Measurements from ENCODE around the gene JMJD1C. TPM values are rescaled to one million over a fixed set of nuclear protein-coding genes. Genes with fewer than 3 reads are reported as not detected.

JMJD1C gene
- total and polyA plus RNA-seq, 4 experiments from 2014 or later = 22.8 to 115 (median 84.5) TPM

DNA sequence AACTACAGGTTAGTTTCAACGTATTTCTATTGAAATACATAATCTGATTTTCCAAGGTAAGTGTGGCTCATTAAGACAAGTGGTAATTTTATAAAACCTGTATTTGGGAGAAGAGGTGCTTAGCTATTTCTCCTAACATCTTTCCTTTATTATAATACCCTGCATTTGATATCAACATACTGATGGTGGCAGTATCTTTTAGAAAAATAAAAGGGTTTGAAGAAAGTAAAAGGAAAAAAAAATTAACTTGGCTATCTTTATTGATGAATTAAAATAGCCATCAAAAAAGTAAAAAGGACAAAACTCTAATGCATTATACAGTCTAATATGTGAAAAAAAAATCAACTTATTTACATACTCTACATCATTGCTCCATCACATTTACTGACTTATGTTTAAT, 264.7 kb downstream of the JMJD1C start:
- no peaks in the 10 kb centered on the region for H3K9me3 ChIP-seq (ENCODE audit: control insufficient read depth in 1 of 2, low read length in 2 of 2)
- no peak overlapping the region for H3K4me3 ChIP-seq (ENCODE audit: low read length in 2 of 2)
- H3K9me3 Mint-ChIP-seq = no peaks in the 10 kb centered on the region
- ChIA-PET CTCF (ENCODE audit: partially characterized antibody) (interaction anchor here (0.6 to 1.8 kb wide), 6 partner anchors 13 to 519 kb away, joined by 3 to 12 read pairs (median 5); no protein-coding TSS in a partner anchor), POLR2A (ENCODE audit: partially characterized antibody) (no interaction called here)
- peaks cover 13 to 26% (median 20%) of the 10 kb centered on the region in 4 donors for H3K4me1 Mint-ChIP-seq
- no peak overlapping the region for H3K4me3 Mint-ChIP-seq
- peaks cover 34 to 64% of the 10 kb centered on the region in 2 donors for H3K36me3 Mint-ChIP-seq
- H3K27me3 ChIP-seq (ENCODE audit: insufficient read depth, low read length) = no peaks in the 10 kb centered on the region
- peaks cover 19% of the 10 kb centered on the region for H3K36me3 ChIP-seq (ENCODE audit: insufficient read depth, low read length)
- no peak for DNase-seq
- no peaks in the 10 kb centered on the region for H3K27me3 Mint-ChIP-seq
- H3K27ac ChIP-seq (ENCODE audit: low read depth, low read length) = no peak overlapping the region
- peaks cover 19% of the 10 kb centered on the region for H3K4me1 ChIP-seq (ENCODE audit: insufficient read depth, low read length)
- intact Hi-C loops (cut with micrococcal nuclease) = no loop called here
- H3K27ac Mint-ChIP-seq = no peak overlapping the region

DNA sequence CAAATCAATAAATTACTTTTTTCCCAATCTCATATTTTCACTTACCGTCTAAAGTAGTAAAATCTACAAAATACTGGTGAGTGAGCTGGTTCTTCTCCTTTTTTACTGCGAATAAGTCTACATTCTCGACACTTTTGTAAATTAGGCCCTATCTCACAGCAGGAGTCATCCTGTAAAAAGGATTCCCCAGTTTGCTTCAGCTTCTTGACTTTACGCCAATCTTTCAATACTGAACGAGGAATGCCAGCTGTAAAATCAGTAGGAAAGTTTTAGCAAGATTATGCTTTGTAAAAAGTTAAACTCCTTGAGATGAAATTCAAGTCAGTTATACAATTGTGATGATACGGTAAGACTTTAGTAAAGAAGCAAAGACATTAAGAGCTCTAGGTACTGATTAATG, 265.3 kb downstream of the JMJD1C start:
- H3K36me3 ChIP-seq (ENCODE audit: insufficient read depth, low read length) = peaks cover 19% of the 10 kb centered on the region
- no peak overlapping the region for H3K4me3 ChIP-seq (ENCODE audit: low read length in 2 of 2)
- H3K27me3 ChIP-seq (ENCODE audit: insufficient read depth, low read length) = no peaks in the 10 kb centered on the region
- H3K4me1 Mint-ChIP-seq = peaks cover 12 to 19% (median 14%) of the 10 kb centered on the region in 4 donors
- H3K4me1 ChIP-seq (ENCODE audit: insufficient read depth, low read length) = peaks cover 12% of the 10 kb centered on the region
- intact Hi-C loops (cut with micrococcal nuclease) = no loop called here
- H3K9me3 ChIP-seq (ENCODE audit: control insufficient read depth in 1 of 2, low read length in 2 of 2) = no peaks in the 10 kb centered on the region
- no peaks in the 10 kb centered on the region for H3K27me3 Mint-ChIP-seq
- H3K9me3 Mint-ChIP-seq = no peaks in the 10 kb centered on the region
- no peak overlapping the region for H3K27ac Mint-ChIP-seq
- DNase-seq = no peak
- H3K4me3 Mint-ChIP-seq = no peak overlapping the region
- CTCF ChIA-PET (ENCODE audit: partially characterized antibody) = interaction anchor here (0.6 to 1.8 kb wide), 6 partner anchors 13 to 519 kb away, joined by 3 to 12 read pairs (median 5); no protein-coding TSS in a partner anchor
- POLR2A ChIA-PET (ENCODE audit: partially characterized antibody) = no interaction called here
- H3K27ac ChIP-seq (ENCODE audit: low read depth, low read length) = no peak overlapping the region
- peaks cover 34 to 64% of the 10 kb centered on the region in 2 donors for H3K36me3 Mint-ChIP-seq

DNA sequence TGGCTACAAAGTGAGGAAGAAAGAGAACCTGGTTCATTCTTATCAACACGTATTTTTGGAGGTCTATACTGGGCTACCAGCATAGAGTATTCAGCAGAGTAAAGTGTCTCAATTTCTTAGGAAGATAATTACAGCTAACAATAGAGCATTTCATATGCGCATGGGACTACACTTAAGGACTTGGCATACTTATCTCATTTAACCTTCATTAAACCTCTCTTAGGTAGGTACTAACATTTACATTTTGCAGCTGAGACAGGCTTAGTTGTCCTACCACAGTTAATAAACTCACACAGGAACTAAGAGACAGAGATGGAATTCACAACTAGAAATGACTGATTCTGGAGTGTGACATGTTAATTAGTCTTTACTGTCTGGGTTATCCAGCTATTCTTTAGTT, 266.1 kb downstream of the JMJD1C start:
- ChIA-PET CTCF (ENCODE audit: partially characterized antibody) (interaction anchor here (1.0 to 1.8 kb wide), 6 partner anchors 14 to 520 kb away, joined by 3 to 12 read pairs (median 4); no protein-coding TSS in a partner anchor), POLR2A (ENCODE audit: partially characterized antibody) (interaction anchor here (1.0 kb wide), 1 partner anchor 325 kb away, joined by 4 read pairs; no protein-coding TSS in a partner anchor)
- H3K27me3 ChIP-seq (ENCODE audit: insufficient read depth, low read length) = no peaks in the 10 kb centered on the region
- no peak overlapping the region for H3K27ac ChIP-seq (ENCODE audit: low read depth, low read length)
- no peaks in the 10 kb centered on the region for H3K9me3 ChIP-seq (ENCODE audit: control insufficient read depth in 1 of 2, low read length in 2 of 2)
- H3K27me3 Mint-ChIP-seq = no peaks in the 10 kb centered on the region
- H3K4me3 Mint-ChIP-seq = no peak overlapping the region
- no peaks in the 10 kb centered on the region for H3K9me3 Mint-ChIP-seq
- H3K36me3 Mint-ChIP-seq = peaks cover 30 to 60% of the 10 kb centered on the region in 2 donors
- peak overlapping the region in 4 of 7 donors; percentile 5 to 29 (median 13) for H3K27ac Mint-ChIP-seq
- H3K4me3 ChIP-seq (ENCODE audit: low read length in 2 of 2) = no peak overlapping the region
- H3K4me1 Mint-ChIP-seq = peaks cover 6 to 12% (median 8%) of the 10 kb centered on the region in 4 donors
- DNase-seq = no peak
- peaks cover 7% of the 10 kb centered on the region for H3K4me1 ChIP-seq (ENCODE audit: insufficient read depth, low read length)
- peaks cover 19% of the 10 kb centered on the region for H3K36me3 ChIP-seq (ENCODE audit: insufficient read depth, low read length)
- intact Hi-C loops (cut with micrococcal nuclease) = no loop called here

DNA sequence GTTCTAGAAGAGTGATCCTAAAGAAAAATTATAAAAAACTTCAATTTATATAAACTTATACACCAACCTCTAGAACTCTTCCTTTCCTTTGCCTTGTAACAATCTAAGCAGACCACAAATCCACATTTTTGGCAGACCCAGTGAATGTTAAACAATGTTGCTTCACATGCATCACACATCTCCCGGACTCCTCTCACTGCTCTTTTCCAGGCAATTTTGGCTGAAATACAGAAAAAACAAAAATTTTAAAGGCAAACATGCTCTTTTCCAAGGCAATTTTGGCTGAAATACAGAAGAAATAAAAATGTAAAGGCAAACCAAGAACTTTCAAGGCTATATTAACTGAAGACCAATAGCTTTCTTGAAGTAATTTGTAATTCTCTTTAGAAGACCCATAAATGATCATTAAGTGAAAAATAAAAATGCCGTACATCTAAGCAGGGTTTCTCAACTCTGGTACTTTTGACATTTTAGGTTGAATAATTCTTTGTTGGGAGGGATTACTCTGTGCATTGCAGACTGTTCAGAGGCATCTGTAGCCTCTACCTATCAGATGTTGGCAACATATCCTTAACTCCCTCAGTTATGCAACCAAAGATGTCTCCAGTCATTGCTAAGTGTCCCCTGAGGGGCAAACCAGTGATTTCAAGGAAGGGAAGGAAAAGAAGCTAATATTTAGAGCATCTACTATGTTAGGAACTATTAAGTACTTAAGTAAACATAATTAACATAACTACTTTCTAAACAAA, 268.3 kb downstream of the JMJD1C start:
- no peaks in the 10 kb centered on the region for H3K9me3 Mint-ChIP-seq
- Histone ChIP-seq H3K4me1 (ENCODE audit: insufficient read depth, low read length) (no peaks in the 10 kb centered on the region), H3K4me3 (ENCODE audit: low read length in 2 of 2) (no peak overlapping the region), H3K27me3 (ENCODE audit: insufficient read depth, low read length) (no peaks in the 10 kb centered on the region), H3K9me3 (ENCODE audit: control insufficient read depth in 1 of 2, low read length in 2 of 2) (no peaks in the 10 kb centered on the region), H3K36me3 (ENCODE audit: insufficient read depth, low read length) (peaks cover 32% of the 10 kb centered on the region), H3K27ac (ENCODE audit: low read depth, low read length) (no peak overlapping the region)
- H3K4me1 Mint-ChIP-seq = peaks cover 0 to 5% (median 1%) of the 10 kb centered on the region in 4 donors
- H3K36me3 Mint-ChIP-seq = peaks cover 43 to 70% of the 10 kb centered on the region in 2 donors
- CTCF ChIA-PET (ENCODE audit: partially characterized antibody) = interaction anchor here (0.7 to 1.9 kb wide), 2 partner anchors 430 to 523 kb away, joined by 3 to 7 read pairs; no protein-coding TSS in a partner anchor
- H3K27me3 Mint-ChIP-seq = no peaks in the 10 kb centered on the region
- intact Hi-C loops (cut with micrococcal nuclease) = no loop called here
- POLR2A ChIA-PET (ENCODE audit: partially characterized antibody) = no interaction called here
- H3K4me3 Mint-ChIP-seq = no peak overlapping the region
- DNase-seq = no peak
- peak overlapping the region in 3 of 7 donors; percentile 5 to 46 (median 31) for H3K27ac Mint-ChIP-seq

DNA sequence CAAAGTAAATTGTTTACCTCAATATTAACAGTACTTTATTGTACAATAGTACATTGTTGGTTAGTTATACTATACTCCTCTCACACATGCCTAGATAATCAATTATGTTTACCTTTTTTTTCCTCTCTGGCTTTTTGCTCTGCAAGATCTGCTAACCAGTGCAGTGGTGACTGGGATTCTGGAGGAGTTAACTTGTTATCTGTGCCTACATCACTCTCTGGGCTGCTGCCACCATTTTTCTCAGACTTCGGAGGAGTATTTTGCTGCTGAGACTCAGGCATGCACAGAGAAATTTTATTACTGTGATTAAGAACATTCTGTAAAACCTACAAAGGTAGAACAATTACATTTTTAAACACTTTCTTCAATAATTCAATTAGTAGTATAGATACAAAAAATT, 273.0 kb downstream of the JMJD1C start:
- no peak overlapping the region for H3K27ac ChIP-seq (ENCODE audit: low read depth, low read length)
- H3K4me3 ChIP-seq (ENCODE audit: low read length in 2 of 2) = no peak overlapping the region
- H3K36me3 ChIP-seq (ENCODE audit: insufficient read depth, low read length) = peaks cover 48% of the 10 kb centered on the region
- H3K27ac Mint-ChIP-seq = no peak overlapping the region
- intact Hi-C loops (cut with micrococcal nuclease) = no loop called here
- no peak for DNase-seq
- H3K4me1 Mint-ChIP-seq = peaks cover 0 to under 1% (median 0%) of the 10 kb centered on the region in 4 donors
- H3K9me3 ChIP-seq (ENCODE audit: control insufficient read depth in 1 of 2, low read length in 2 of 2) = no peaks in the 10 kb centered on the region
- CTCF ChIA-PET (ENCODE audit: partially characterized antibody) = interaction anchor here (0.7 kb wide), 1 partner anchor 229 kb away, joined by 3 read pairs; no protein-coding TSS in a partner anchor
- POLR2A ChIA-PET (ENCODE audit: partially characterized antibody) = no interaction called here
- no peaks in the 10 kb centered on the region for H3K9me3 Mint-ChIP-seq
- H3K4me3 Mint-ChIP-seq = no peak overlapping the region
- peaks cover 46 to 79% of the 10 kb centered on the region in 2 donors for H3K36me3 Mint-ChIP-seq
- no peaks in the 10 kb centered on the region for H3K27me3 ChIP-seq (ENCODE audit: insufficient read depth, low read length)
- H3K4me1 ChIP-seq (ENCODE audit: insufficient read depth, low read length) = no peaks in the 10 kb centered on the region
- no peaks in the 10 kb centered on the region for H3K27me3 Mint-ChIP-seq

DNA sequence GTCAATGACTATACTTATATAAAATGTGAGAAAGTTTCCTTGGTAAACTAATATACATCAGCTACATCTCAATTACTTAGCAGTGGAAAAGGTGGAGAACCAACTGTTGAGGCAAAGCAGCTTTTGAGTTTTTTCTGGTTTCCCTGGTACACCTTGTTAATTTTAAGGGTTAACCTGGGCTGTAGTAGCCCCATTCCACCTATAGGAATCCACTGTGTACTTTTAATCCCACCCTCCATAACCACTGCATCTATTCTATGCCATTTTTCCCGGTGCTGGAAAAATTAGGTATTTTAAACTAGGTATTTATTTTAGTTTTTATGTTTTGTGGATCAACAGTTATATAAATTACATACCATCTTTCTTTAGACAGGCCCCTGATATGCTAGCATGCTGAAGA, 290.2 kb downstream of the JMJD1C start:
- Mint-ChIP-seq H3K27me3 (no peaks in the 10 kb centered on the region), H3K4me1 (peaks cover 15 to 25% (median 21%) of the 10 kb centered on the region in 4 donors), H3K27ac (peak overlapping the region in 1 of 7 donors; percentile 25), H3K9me3 (no peaks in the 10 kb centered on the region), H3K4me3 (no peak overlapping the region), H3K36me3 (peaks cover 42 to 79% of the 10 kb centered on the region in 2 donors)
- Histone ChIP-seq H3K4me1 (ENCODE audit: insufficient read depth, low read length) (peaks cover 4% of the 10 kb centered on the region), H3K27ac (ENCODE audit: low read depth, low read length) (no peak overlapping the region), H3K36me3 (ENCODE audit: insufficient read depth, low read length) (peaks cover 51% of the 10 kb centered on the region), H3K9me3 (ENCODE audit: control insufficient read depth in 1 of 2, low read length in 2 of 2) (no peaks in the 10 kb centered on the region), H3K4me3 (ENCODE audit: low read length in 2 of 2) (no peak overlapping the region), H3K27me3 (ENCODE audit: insufficient read depth, low read length) (no peaks in the 10 kb centered on the region)
- intact Hi-C loops (cut with micrococcal nuclease) = no loop called here
- ChIA-PET POLR2A (ENCODE audit: partially characterized antibody) (no interaction called here), CTCF (ENCODE audit: partially characterized antibody) (interaction anchor here (1.1 to 2.1 kb wide), 2 partner anchors 8 to 18 kb away, joined by 7 read pairs; no protein-coding TSS in a partner anchor)
- DNase-seq = no peak

DNA sequence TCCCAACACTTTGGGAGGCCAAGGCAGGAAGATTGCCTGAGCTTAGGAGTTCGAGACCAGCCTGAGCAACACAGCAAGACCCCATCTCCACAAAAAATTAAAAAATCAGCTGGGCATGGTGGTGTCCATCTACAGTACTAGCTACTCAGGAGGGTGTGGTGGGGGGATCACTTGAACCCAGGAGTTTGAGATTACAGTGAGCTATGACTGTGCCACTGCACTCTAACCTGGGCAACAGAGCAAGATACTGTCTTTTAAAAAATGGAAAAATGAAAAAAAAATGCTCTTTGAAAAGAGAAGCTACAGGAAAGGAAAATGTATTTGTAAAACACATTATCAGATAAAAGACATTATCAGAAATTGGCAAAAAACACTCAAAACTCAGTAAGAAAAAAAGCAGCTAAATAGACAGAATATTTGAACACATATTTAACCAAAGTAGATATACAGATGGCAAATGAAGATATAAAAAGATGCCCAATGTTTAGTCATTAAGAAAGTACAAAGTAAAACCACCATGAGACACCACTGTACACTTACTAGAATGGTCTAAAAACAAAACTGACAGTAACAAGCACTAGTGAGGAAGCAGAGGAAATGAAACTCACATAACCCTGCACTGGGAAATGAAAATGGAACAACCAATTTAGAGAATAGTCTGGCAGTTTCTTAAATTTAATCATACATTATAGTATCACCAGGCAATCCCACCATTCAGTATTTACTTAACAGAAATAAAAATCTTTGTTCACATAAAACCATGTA, 292.1 kb downstream of the JMJD1C start:
- peaks cover 15 to 25% (median 21%) of the 10 kb centered on the region in 4 donors for H3K4me1 Mint-ChIP-seq
- Histone ChIP-seq H3K9me3 (ENCODE audit: control insufficient read depth in 1 of 2, low read length in 2 of 2) (no peaks in the 10 kb centered on the region), H3K4me3 (ENCODE audit: low read length in 2 of 2) (no peak overlapping the region), H3K36me3 (ENCODE audit: insufficient read depth, low read length) (peaks cover 63% of the 10 kb centered on the region), H3K27ac (ENCODE audit: low read depth, low read length) (no peak overlapping the region), H3K27me3 (ENCODE audit: insufficient read depth, low read length) (no peaks in the 10 kb centered on the region), H3K4me1 (ENCODE audit: insufficient read depth, low read length) (peaks cover 4% of the 10 kb centered on the region)
- no peak for DNase-seq
- no peaks in the 10 kb centered on the region for H3K9me3 Mint-ChIP-seq
- peak overlapping the region in 2 of 8 donors; percentile 2 to 19 for H3K4me3 Mint-ChIP-seq
- H3K36me3 Mint-ChIP-seq = peaks cover 51 to 83% of the 10 kb centered on the region in 2 donors
- POLR2A ChIA-PET (ENCODE audit: partially characterized antibody) = interaction anchor here (0.6 kb wide), 1 partner anchor 246 kb away, joined by 5 read pairs; no protein-coding TSS in a partner anchor
- peak overlapping the region in 6 of 7 donors; percentile 13 to 89 (median 56) for H3K27ac Mint-ChIP-seq
- CTCF ChIA-PET (ENCODE audit: partially characterized antibody) = interaction anchor here (0.9 to 2.1 kb wide), 9 partner anchors 9 to 563 kb away, joined by 3 to 7 read pairs (median 4); no protein-coding TSS in a partner anchor
- intact Hi-C loops (cut with micrococcal nuclease) = no loop called here
- H3K27me3 Mint-ChIP-seq = no peaks in the 10 kb centered on the region

Data from CD4-positive, alpha-beta memory T cell (primary cell).